Spleen (tissue), 7 donors: ENCODE data around the gene IL10.

Experiments
- CTCF ChIP-seq, 11 experiments: fragments of 200-600 bp in 7 of 11; fragments of 450-650 bp in 4 of 11; sonication (generic) in 4 of 11; IDR thresholded peaks in 8 of 11; conservative IDR thresholded peaks in 3 of 11; 1 replicate in 7 of 11; 2 replicates in 4 of 11; pipeline versions ENCODE4 v1.4.0 to v1.8.0; 2016 to 2021; ENCODE audit warnings: antibody characterized with exemption in 11 of 11, inconsistent platforms in 4 of 11, mild to moderate bottlenecking in 1 of 11
- POLR2A ChIP-seq, 3 donors: fragments of 450-650 bp; IDR thresholded peaks; one replicate each; pipeline ENCODE4 v1.5.1; 2017; ENCODE audit warnings: antibody characterized with exemption in 3 of 3, mild to moderate bottlenecking in 1 of 3
- donor health status: DM: no; HTN: no; CAD: no; lungs with moderate emphysema.
- donor health status: DM: no; HTN: no; CAD: no.
- donor health status: DM: no; HTN: no; CAD: no.

- TF ChIP-seq POLR2A (IDR thresholded peaks at IDR 0.05) (no peak), CTCF (IDR thresholded peaks at IDR 0.05 in 8 of 11, conservative IDR thresholded peaks at IDR 0.05 in 3 of 11) (no peak)
These were observed 13.0 kb upstream of the IL10 start for GRCh38 chr1:206785182-206785765.
